Measurements from ENCODE around the gene TRIM41.

DNA sequence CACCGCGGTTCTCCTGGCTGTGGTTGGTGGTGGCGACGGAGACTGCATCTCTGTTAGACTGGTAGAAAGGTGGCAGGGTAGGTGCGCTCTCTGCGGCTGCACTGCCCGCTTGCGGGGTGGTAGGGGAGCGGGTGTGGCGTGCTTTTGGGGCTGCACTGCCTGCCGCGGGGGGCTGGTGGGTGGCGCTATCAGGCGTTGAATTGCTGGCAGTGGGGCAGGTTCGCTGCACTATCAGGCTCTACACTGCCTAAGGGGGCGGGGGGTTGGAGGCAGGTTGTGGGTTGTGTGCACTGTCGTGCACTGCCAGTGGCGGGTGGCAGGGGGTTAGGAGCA lies 58.9 kb downstream of the TRIM41 start:
- TF ChIP-seq GATA3 (IDR thresholded peaks at IDR 0.05; ENCODE audit: low read depth, low read length), result no peak
- no peak for TF ChIP-seq GATA2 (IDR thresholded peaks at IDR 0.05; ENCODE audit: low read depth, low read length)

All from SH-SY5Y (cell line).